ENCODE data around the gene STK4.

DNA sequence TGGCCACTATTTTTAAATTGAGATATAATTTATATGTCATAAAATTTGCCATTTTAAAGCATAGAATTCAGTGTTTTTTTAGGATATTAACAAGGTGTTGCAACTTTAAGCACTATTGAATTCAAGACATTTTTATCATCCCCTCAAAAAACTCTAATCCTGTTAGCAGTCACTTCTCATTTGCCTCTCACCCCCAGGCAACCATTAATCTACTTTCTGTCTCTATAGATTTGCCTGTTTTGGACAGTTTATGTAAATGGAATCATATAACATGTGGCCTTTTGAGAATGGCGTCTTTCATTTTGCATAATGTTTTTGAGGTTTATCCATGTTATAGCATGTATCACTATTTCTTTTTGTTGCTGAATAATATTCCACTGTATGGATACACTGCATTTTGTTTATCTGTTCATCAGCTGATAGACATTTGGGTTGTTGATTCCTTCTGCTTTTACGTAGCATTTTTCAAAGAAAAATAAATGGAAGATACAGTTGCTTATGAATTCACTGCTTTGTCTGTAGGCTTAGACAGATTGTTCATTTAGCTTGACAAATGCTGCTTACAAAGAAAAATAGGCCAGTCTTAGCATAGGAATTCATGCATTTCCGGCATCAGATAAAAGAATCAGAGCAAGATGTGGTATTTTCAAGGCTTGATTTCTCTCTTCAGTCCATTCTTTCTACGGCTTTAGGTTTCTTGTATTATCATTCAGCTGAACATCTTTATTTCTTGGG is 52.9 kb downstream of the STK4 start:
- TF ChIP-seq, protein P1, sequence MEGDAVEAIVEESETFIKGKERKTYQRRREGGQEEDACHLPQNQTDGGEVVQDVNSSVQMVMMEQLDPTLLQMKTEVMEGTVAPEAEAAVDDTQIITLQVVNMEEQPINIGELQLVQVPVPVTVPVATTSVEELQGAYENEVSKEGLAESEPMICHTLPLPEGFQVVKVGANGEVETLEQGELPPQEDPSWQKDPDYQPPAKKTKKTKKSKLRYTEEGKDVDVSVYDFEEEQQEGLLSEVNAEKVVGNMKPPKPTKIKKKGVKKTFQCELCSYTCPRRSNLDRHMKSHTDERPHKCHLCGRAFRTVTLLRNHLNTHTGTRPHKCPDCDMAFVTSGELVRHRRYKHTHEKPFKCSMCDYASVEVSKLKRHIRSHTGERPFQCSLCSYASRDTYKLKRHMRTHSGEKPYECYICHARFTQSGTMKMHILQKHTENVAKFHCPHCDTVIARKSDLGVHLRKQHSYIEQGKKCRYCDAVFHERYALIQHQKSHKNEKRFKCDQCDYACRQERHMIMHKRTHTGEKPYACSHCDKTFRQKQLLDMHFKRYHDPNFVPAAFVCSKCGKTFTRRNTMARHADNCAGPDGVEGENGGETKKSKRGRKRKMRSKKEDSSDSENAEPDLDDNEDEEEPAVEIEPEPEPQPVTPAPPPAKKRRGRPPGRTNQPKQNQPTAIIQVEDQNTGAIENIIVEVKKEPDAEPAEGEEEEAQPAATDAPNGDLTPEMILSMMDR (IDR thresholded peaks at IDR 0.05) = no peak
- TF ChIP-seq ZFX (IDR thresholded peaks at IDR 0.05; ENCODE audit: borderline replicate concordance) = no peak
